Parathyroid adenoma (tissue), 2 donors: ENCODE data around the gene U2AF1L4.

Experiments
- H2AFZ ChIP-seq: fragments of 300-600 bp; sonication (generic); one replicate; pipeline ENCODE4 v1.7.0; 2017; ENCODE audit warnings: antibody characterized with exemption, mild to moderate bottlenecking
- H3K27ac ChIP-seq: fragments of 300-600 bp; sonication (generic); one replicate; pipeline ENCODE4 v1.7.0; 2017
- H3K27me3 ChIP-seq: fragments of 300-600 bp; sonication (generic); one replicate; pipeline ENCODE4 v1.7.0; 2017; ENCODE audit warnings: low read length; ENCODE audit not compliant: control insufficient read depth, insufficient read depth
- H3K36me3 ChIP-seq: fragments of 300-600 bp; sonication (generic); one replicate; pipeline ENCODE4 v1.7.0; 2017; ENCODE audit warnings: low read length; ENCODE audit not compliant: control insufficient read depth, insufficient read depth
- H3K4me1 ChIP-seq: fragments of 300-600 bp; sonication (generic); one replicate; pipeline ENCODE4 v1.7.0; 2017; ENCODE audit warnings: control low read depth
- H3K4me2 ChIP-seq: fragments of 300-600 bp; sonication (generic); one replicate; pipeline ENCODE4 v1.7.0; 2017; ENCODE audit warnings: low read length
- H3K4me3 ChIP-seq: fragments of 300-600 bp; sonication (generic); one replicate; pipeline ENCODE4 v1.7.0; 2017; ENCODE audit warnings: low read depth, low read length
- H3K79me2 ChIP-seq: fragments of 300-600 bp; sonication (generic); one replicate; pipeline ENCODE4 v1.7.0; 2017; ENCODE audit warnings: control low read depth
- H3K9ac ChIP-seq: fragments of 300-600 bp; sonication (generic); one replicate; pipeline ENCODE4 v1.7.0; 2017; ENCODE audit warnings: mild to moderate bottlenecking
- H3K9me3 ChIP-seq: fragments of 300-600 bp; sonication (generic); one replicate; pipeline ENCODE4 v1.7.0; 2017; ENCODE audit warnings: low read length; ENCODE audit not compliant: control insufficient read depth
- TF ChIP-seq, protein P1 (sequence below): fragments of 300-600 bp; sonication (generic); IDR thresholded peaks from one replicate; pipeline ENCODE4 v1.7.0; 2017; ENCODE audit warnings: antibody characterized with exemption, mild to moderate bottlenecking
- donor health status: primary hyperparathyroidism.

The U2AF1L4 gene

DNA sequence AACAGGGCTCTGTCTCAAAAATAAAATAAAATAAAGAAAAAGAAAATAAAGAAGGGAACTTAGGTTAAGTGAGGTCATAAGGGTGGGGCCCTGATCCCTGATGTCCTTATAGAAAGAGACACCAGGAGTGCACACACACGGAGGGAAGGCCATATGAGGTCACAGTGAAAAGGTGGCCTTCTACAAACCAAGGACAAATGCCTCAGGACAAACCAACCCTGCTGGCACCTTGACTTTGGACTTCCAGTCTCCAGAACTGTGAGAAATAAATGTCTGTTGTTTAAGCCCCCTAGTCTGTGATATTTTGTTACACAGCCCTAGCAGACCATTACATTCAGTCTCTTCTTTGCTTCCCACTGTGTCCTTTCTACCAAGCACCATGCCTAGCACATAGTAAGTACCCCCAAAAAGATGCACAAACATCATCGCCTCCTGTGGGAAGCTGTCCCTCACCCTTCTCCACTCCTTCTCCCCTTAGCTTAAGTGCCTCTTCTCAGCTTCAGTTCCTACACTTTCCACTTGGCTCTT is 49.3 kb downstream of the U2AF1L4 start:
- Histone ChIP-seq H3K4me3 (no peak overlapping the region), H3K79me2 (no peaks in the 10 kb centered on the region), H2AFZ (no peak overlapping the region), H3K4me2 (no peak overlapping the region), H3K27me3 (no peaks in the 10 kb centered on the region), H3K36me3 (no peaks in the 10 kb centered on the region), H3K4me1 (no peaks in the 10 kb centered on the region), H3K9me3 (no peaks in the 10 kb centered on the region), H3K9ac (no peak overlapping the region), H3K27ac (no peak overlapping the region)
- TF ChIP-seq, protein P1, sequence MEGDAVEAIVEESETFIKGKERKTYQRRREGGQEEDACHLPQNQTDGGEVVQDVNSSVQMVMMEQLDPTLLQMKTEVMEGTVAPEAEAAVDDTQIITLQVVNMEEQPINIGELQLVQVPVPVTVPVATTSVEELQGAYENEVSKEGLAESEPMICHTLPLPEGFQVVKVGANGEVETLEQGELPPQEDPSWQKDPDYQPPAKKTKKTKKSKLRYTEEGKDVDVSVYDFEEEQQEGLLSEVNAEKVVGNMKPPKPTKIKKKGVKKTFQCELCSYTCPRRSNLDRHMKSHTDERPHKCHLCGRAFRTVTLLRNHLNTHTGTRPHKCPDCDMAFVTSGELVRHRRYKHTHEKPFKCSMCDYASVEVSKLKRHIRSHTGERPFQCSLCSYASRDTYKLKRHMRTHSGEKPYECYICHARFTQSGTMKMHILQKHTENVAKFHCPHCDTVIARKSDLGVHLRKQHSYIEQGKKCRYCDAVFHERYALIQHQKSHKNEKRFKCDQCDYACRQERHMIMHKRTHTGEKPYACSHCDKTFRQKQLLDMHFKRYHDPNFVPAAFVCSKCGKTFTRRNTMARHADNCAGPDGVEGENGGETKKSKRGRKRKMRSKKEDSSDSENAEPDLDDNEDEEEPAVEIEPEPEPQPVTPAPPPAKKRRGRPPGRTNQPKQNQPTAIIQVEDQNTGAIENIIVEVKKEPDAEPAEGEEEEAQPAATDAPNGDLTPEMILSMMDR: no peak

DNA sequence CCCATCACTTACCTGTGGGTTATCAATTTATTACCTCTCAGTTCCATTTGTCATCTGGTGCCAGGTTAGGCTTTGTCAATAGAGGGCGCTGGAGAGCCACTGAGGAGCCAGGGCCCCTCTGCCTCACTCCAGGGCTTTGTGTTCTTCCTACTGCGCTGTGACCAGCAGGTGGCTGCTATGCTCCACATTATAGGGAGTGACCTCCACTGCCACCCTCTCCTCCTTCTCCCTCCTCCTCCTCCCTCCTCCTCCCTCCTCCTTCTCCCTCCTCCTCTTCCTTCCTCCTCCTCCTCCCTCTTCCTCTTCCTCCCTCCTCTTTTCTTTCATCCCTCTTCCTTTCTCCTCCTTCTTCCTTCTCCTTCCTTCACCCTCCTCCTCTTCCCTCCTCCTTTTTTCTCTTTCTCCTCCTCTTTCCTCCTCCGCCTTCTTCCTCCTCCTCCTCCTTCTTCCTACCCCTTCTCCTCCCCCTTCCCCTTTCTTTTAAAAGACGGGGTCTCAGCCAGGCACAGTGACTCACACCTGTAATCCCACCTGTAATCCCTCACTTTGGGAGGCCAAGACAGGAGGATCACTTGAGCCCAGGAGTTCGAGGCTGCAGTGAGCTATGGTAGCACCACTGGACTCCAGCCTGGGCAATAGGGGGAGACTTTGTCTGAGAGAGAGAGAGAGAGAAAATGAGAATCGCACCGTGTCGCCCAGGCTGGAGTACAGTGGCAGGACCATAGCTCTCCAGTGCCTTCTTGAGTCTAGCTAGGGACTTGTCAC is 51.2 kb downstream of the U2AF1L4 start:
- Histone ChIP-seq H3K9me3 (no peaks in the 10 kb centered on the region), H3K27me3 (no peaks in the 10 kb centered on the region), H3K4me1 (no peaks in the 10 kb centered on the region), H3K9ac (no peak overlapping the region), H3K27ac (no peak overlapping the region), H3K4me2 (no peak overlapping the region), H2AFZ (peak overlapping the region; percentile 19), H3K36me3 (no peaks in the 10 kb centered on the region), H3K79me2 (no peaks in the 10 kb centered on the region), H3K4me3 (no peak overlapping the region)
- TF ChIP-seq, protein P1: peak; percentile 98

DNA sequence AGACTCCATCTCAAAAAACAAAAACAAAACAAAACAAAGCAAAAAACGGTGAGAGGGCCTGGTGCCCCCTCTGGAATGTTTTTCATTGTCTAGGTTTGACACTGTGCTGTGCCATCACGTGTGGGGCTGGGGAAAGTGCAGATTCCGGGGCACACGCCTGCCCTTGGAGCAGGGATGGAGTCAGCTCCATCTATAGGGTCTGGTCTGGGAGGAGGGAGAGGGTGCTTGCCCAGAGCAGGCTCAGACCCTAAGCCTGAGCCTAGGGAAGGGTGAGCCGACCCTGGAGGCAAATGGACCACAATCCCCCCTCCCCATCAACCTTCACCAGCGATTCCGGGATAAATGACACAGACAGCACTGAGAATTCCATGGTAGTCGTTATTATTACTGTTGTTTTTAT is 51.8 kb downstream of the U2AF1L4 start:
- H3K4me1 ChIP-seq: no peaks in the 10 kb centered on the region
- H3K79me2 ChIP-seq: no peaks in the 10 kb centered on the region
- H3K9ac ChIP-seq: no peak overlapping the region
- H3K36me3 ChIP-seq: no peaks in the 10 kb centered on the region
- no peaks in the 10 kb centered on the region for H3K27me3 ChIP-seq
- H2AFZ ChIP-seq: no peak overlapping the region
- no peak overlapping the region for H3K4me2 ChIP-seq
- H3K9me3 ChIP-seq: no peaks in the 10 kb centered on the region
- no peak overlapping the region for H3K27ac ChIP-seq
- TF ChIP-seq, protein P1: no peak
- no peak overlapping the region for H3K4me3 ChIP-seq
